HepG2 (cell line): ENCODE data around the gene ZNF512B. TPM values are rescaled to one million over a fixed set of nuclear protein-coding genes. Genes with fewer than 3 reads are reported as not detected.
A peak's percentile ranks its signal among the peaks of the same experiment; 100 is the strongest.

Source experiments
- ATF6 ChIP-seq: sonication (generic); formaldehyde crosslinking; conservative IDR thresholded peaks from 2 replicates; pipeline ENCODE4 v1.4.0; 2020; ENCODE audit warnings: missing genetic modification reagents
- CCAR2 ChIP-seq: fragments of 200-400 bp; formaldehyde crosslinking; optimal IDR thresholded peaks from 2 replicates; pipeline ENCODE3; 2018; ENCODE audit warnings: low read depth, mild to moderate bottlenecking, low read length, moderate library complexity
- DMAP1 ChIP-seq: IDR thresholded peaks from 2 replicates; pipeline ENCODE4 v1.6.1; 2016
- ERF ChIP-seq: IDR thresholded peaks from 2 replicates; pipeline ENCODE4 v1.6.1; 2018; ENCODE audit warnings: missing biosample characterization, missing genetic modification reagents
- ETV5 ChIP-seq: IDR thresholded peaks from 2 replicates; pipeline ENCODE4 v1.6.1; 2018; ENCODE audit warnings: missing biosample characterization, missing genetic modification reagents, inconsistent platforms, borderline replicate concordance
- GATAD1 ChIP-seq: IDR thresholded peaks from 2 replicates; pipeline ENCODE4 v1.6.1; 2016; ENCODE audit warnings: missing genetic modification reagents, missing compliant biosample characterization
- GTF3A ChIP-seq: sonication (generic); formaldehyde crosslinking; conservative IDR thresholded peaks from 2 replicates; pipeline ENCODE4 v1.4.0; 2020; ENCODE audit warnings: mild to moderate bottlenecking, missing genetic modification reagents
- HOXA9 ChIP-seq: sonication (generic); formaldehyde crosslinking; IDR thresholded peaks from 2 replicates; pipeline ENCODE4 v1.8.1; 2022; ENCODE audit warnings: missing genetic modification reagents, mild to moderate bottlenecking, moderate library complexity, borderline replicate concordance
- HOXD1 ChIP-seq: sonication (generic); formaldehyde crosslinking; IDR thresholded peaks from 2 replicates; pipeline ENCODE4 v1.5.0; 2020; ENCODE audit warnings: missing genetic modification reagents
- IRF2 ChIP-seq: IDR thresholded peaks from 2 replicates; pipeline ENCODE4 v1.6.1; 2018; ENCODE audit warnings: missing genetic modification reagents, missing compliant biosample characterization
- KDM5B ChIP-seq: sonication (generic); formaldehyde crosslinking; IDR thresholded peaks from 2 replicates; pipeline ENCODE4 v1.4.0; 2020; ENCODE audit warnings: missing genetic modification reagents, mild to moderate bottlenecking, borderline replicate concordance
- KLF16 ChIP-seq, 2 experiments: sonication (generic) in 1 of 2; formaldehyde crosslinking in 1 of 2; IDR thresholded peaks; 2 replicates each; pipeline versions ENCODE4 v1.6.1 to v1.8.0; 2016 to 2023; ENCODE audit warnings: missing genetic modification reagents in 2 of 2, missing compliant biosample characterization in 1 of 2
- MZF1 ChIP-seq: sonication (generic); formaldehyde crosslinking; IDR thresholded peaks from 2 replicates; pipeline ENCODE4 v1.8.1; 2023; ENCODE audit warnings: mild to moderate bottlenecking, missing genetic modification reagents, borderline replicate concordance
- NRL ChIP-seq: sonication (generic); formaldehyde crosslinking; IDR thresholded peaks from 2 replicates; pipeline ENCODE4 v1.5.0; 2020; ENCODE audit warnings: missing genetic modification reagents, mild to moderate bottlenecking, moderate library complexity, borderline replicate concordance
- SAP130 ChIP-seq: IDR thresholded peaks from 2 replicates; pipeline ENCODE4 v1.6.1; 2016; ENCODE audit warnings: low read depth
- SIN3A ChIP-seq: IDR thresholded peaks from 2 replicates; pipeline ENCODE4 v1.6.1; 2011; ENCODE audit warnings: low read depth, mild to moderate bottlenecking, control low read depth, low read length, borderline replicate concordance
- SNAI1 ChIP-seq: sonication (generic); formaldehyde crosslinking; IDR thresholded peaks from 2 replicates; pipeline ENCODE4 v1.5.0; 2020; ENCODE audit warnings: mild to moderate bottlenecking, missing genetic modification reagents, borderline replicate concordance
- TBP ChIP-seq: sonication (generic); formaldehyde crosslinking; IDR thresholded peaks from 2 replicates; pipeline ENCODE4 v1.5.0; 2020; ENCODE audit warnings: missing genetic modification reagents
- TEAD3 ChIP-seq: optimal IDR thresholded peaks from 2 replicates; pipeline ENCODE3; 2016; ENCODE audit warnings: borderline replicate concordance
- ZFP36 ChIP-seq: fragments of 150-350 bp; IDR thresholded peaks from 2 replicates; pipeline ENCODE4 v1.6.1; 2018; ENCODE audit warnings: borderline replicate concordance, low read length, low read depth; ENCODE audit not compliant: partially characterized antibody
- ZNF7 ChIP-seq: IDR thresholded peaks from 2 replicates; pipeline ENCODE4 v1.6.1; 2016; ENCODE audit warnings: missing biosample characterization, missing genetic modification reagents
- ZNF713 ChIP-seq: sonication (generic); formaldehyde crosslinking; IDR thresholded peaks from 2 replicates; pipeline ENCODE4 v1.4.0; 2020; ENCODE audit warnings: mild to moderate bottlenecking, missing genetic modification reagents
- ZNF781 ChIP-seq: sonication (generic); formaldehyde crosslinking; IDR thresholded peaks from 2 replicates; pipeline ENCODE4 v1.5.1; 2020; ENCODE audit warnings: borderline replicate concordance, mild to moderate bottlenecking, missing genetic modification reagents; ENCODE audit errors: not compliant biosample characterization
- ZNF788 ChIP-seq: sonication (generic); formaldehyde crosslinking; IDR thresholded peaks from 2 replicates; pipeline ENCODE4 v1.5.0; 2020; ENCODE audit warnings: mild to moderate bottlenecking, missing genetic modification reagents, borderline replicate concordance
- ZNF850 ChIP-seq: sonication (generic); formaldehyde crosslinking; conservative IDR thresholded peaks from 2 replicates; pipeline ENCODE4 v1.9.0; 2021; ENCODE audit warnings: mild to moderate bottlenecking, missing genetic modification reagents
- ZSCAN12 ChIP-seq: sonication (generic); formaldehyde crosslinking; IDR thresholded peaks from 2 replicates; pipeline ENCODE4 v1.9.0; 2021; ENCODE audit warnings: mild to moderate bottlenecking, missing genetic modification reagents
- polyA plus RNA-seq, 8 experiments: library from polyadenylated mRNA; depleted of rRNA in 3 of 8; stranded (reverse) in 7 of 8; unstranded in 1 of 8; fragments of >200 nt; fragmentation: Illumina TruSeq in 4 of 8; extraction: Trizol in 4 of 8; gene quantifications; 2 replicates each; pipeline versions ENCODE4 v1.2.1 to v1.2.3, GENCODE V29; 2011 to 2016; ENCODE audit warnings: low read depth in 4 of 8, missing spikeins in 1 of 8, mixed read lengths in 1 of 8; ENCODE audit not compliant: insufficient read depth in 1 of 8
- total RNA-seq, 5 experiments: library from RNA; depleted of rRNA; stranded (reverse); fragments of >200 nt; fragmentation: Illumina TruSeq; extraction: Trizol; gene quantifications; 2 replicates each; pipeline ENCODE4 v1.2.3, GENCODE V29; 2016; ENCODE audit warnings: low read depth in 1 of 5
- TF ChIP-seq, protein P1 (sequence below): sonication (generic); formaldehyde crosslinking; IDR thresholded peaks from 2 replicates; pipeline ENCODE4 v1.5.0; 2020; ENCODE audit warnings: missing genetic modification reagents, mild to moderate bottlenecking, borderline replicate concordance

Gene ZNF512B
- total and polyA plus RNA-seq, 2 of the 13 experiments (the other 11 are each of a cell fraction or from before 2014, with no cell fraction given) = 11.5 to 30.6 TPM

DNA sequence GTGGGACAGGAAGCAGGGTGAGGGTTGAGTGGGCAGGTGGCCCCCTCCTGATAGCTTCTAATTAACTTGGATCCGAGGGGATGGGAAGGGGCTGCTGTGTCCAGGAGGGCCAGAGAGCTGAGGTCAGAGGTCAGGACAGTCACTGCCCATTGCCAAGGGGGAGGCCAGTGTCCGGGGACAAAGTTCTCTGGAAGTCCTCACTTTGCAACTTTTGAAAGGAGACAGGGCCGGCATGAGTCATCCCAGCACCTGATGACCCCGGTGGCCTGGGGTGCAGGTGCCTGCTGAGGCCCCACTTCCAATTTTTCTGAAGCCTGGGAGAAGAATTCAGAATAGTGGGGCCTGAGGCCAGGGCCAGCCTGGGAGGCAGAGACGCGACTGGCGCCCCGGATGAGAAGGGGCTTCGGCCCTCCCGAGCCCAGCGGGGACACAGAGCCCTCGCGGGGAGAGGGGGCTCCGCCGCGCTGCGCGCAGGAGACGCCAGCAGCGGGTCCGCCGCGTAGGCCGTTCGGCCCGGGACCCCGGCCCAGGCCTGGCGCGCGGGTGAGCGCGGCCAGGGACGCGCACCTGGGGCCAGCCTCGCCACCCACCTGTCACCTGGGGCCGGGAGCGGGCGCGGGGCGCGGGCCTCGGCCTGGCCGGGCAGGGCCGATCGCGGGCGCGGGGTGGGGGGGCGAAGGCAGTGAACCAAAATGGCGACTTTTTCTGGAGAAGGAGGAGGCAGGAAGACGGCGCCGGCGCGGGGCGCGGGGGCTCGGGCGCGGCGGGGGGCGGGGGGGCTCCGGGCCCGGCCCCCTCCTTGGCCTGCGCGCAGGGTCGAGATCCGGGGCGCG is 586 bp downstream of the ZNF512B start (continued):
- TF ChIP-seq, protein P1, sequence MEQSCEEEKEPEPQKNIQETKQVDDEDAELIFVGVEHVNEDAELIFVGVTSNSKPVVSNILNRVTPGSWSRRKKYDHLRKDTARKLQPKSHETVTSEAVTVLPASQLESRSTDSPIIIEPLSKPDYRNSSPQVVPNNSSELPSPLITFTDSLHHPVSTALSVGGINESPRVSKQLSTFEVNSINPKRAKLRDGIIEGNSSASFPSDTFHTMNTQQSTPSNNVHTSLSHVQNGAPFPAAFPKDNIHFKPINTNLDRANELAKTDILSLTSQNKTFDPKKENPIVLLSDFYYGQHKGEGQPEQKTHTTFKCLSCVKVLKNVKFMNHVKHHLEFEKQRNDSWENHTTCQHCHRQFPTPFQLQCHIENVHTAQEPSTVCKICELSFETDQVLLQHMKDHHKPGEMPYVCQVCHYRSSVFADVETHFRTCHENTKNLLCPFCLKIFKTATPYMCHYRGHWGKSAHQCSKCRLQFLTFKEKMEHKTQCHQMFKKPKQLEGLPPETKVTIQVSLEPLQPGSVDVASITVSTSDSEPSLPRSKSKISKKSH (CRISPR knock-in tag) = peak; percentile 86; the same call in 1 of the 2 replicates
- no peak for TF ChIP-seq TBP (CRISPR knock-in tag)
- TF ChIP-seq SNAI1 (CRISPR knock-in tag) = peak; percentile 83; the same call in 1 of the 2 replicates
- peak; percentile 72; the same call in 1 of the 2 replicates for TF ChIP-seq SIN3A
- TF ChIP-seq CCAR2 = peak; percentile 90
- peak; percentile 94 for TF ChIP-seq ZNF781 (CRISPR knock-in tag)
- TF ChIP-seq GTF3A = no peak
- peak; percentile 42; the same call in 1 of the 2 replicates for TF ChIP-seq ZNF713 (CRISPR knock-in tag)
- peak; percentile 70 for TF ChIP-seq ETV5 (CRISPR knock-in tag)
- no peak for TF ChIP-seq ZNF850 (CRISPR knock-in tag)
- peak; percentile 57; the same call in 1 of the 2 replicates for TF ChIP-seq IRF2 (CRISPR knock-in tag)
- no peak for TF ChIP-seq HOXA9 (CRISPR knock-in tag)
- TF ChIP-seq HOXD1 = 0 out of 2 replicates have a peak, but pooled peaks have one; percentile 52
- TF ChIP-seq ZFP36 = no peak
- peak; percentile 56; the same call in 1 of the 2 replicates for TF ChIP-seq ERF (CRISPR knock-in tag)
- peak; percentile 91; the same call in 1 of the 2 replicates for TF ChIP-seq KDM5B
- TF ChIP-seq ZNF7 (CRISPR knock-in tag) = no peak
- TF ChIP-seq ZSCAN12 = 0 out of 2 replicates have a peak, but pooled peaks have one; percentile 38
- peak; percentile 91 for TF ChIP-seq NRL (CRISPR knock-in tag)
- peak; percentile 98 for TF ChIP-seq SAP130
- peak; percentile 51; the same call in 1 of the 2 replicates for TF ChIP-seq ZNF788 (CRISPR knock-in tag)
- 0 out of 2 replicates have a peak, but pooled peaks have one; percentile 56 for TF ChIP-seq MZF1 (CRISPR knock-in tag)
- peak; percentile 78; the same call in 1 of the 2 replicates for TF ChIP-seq DMAP1 (CRISPR knock-in tag)
- peak; percentile 47; the same call in 1 of the 2 replicates for TF ChIP-seq GATAD1
- no peak for TF ChIP-seq ATF6 (CRISPR knock-in tag)
- peak; percentile 62 for TF ChIP-seq TEAD3 (CRISPR knock-in tag)
- TF ChIP-seq KLF16 (CRISPR knock-in tag; IDR thresholded peaks at IDR 0.05) = peak in 1 of 2 experiments; percentile 88; a peak in 2 of 4 replicates
